IMR-90 (cell line): ENCODE measurements around the gene SLCO3A1. TPM values are rescaled to one million over a fixed set of nuclear protein-coding genes. Genes with fewer than 3 reads are reported as not detected.

ENCODE experiments used
- ATAC-seq: fragments of 200-7000 bp; cut with Tn5 transposase; 2 replicates; pipeline ENCODE4 v1.9.1; 2020; ENCODE audit warnings: low read depth, mild to moderate bottlenecking, moderate library complexity
- BruUV-seq: library from RNA; stranded (reverse); fragments of 400-500 nt; replicated peaks from 2 replicates; lab custom pipeline; 2021; lab: Mats Ljungman, UMichigan
- CTCF ChIA-PET: fragments of 300-600 bp; formaldehyde crosslinking; extraction: SDS; loops from one replicate; lab custom pipeline; 2021; ENCODE audit warnings: antibody characterized with exemption; lab: Yijun Ruan, JAX
- POLR2A ChIA-PET: fragments of 300-600 bp; sonication (Branson Sonifier 250); formaldehyde crosslinking; loops from one replicate; lab custom pipeline; 2022; ENCODE audit warnings: antibody characterized with exemption; ENCODE audit not compliant: unreplicated experiment; lab: Charles Lee
- DNase-seq: peaks from one replicate; pipeline ENCODE4 v3.0.0; 2013
- H2AFZ ChIP-seq: replicated peaks from 2 replicates; pipeline ENCODE3; 2013; ENCODE audit warnings: low read length, mild to moderate bottlenecking; ENCODE audit not compliant: poor library complexity
- H2AK5ac ChIP-seq: 2 replicates; pipeline ENCODE4 v1.6.1; 2013; ENCODE audit warnings: low read depth, low read length, inconsistent platforms
- H2AK9ac ChIP-seq: replicated peaks from 2 replicates; pipeline ENCODE3; 2013; ENCODE audit warnings: mild to moderate bottlenecking, low read depth, low read length, moderate library complexity; ENCODE audit not compliant: poor library complexity
- H2BK120ac ChIP-seq: 2 replicates; pipeline ENCODE4 v1.6.1; 2013; ENCODE audit warnings: low read depth, low read length, inconsistent platforms
- H2BK15ac ChIP-seq: 3 replicates; pipeline ENCODE4 v1.6.1; 2013; ENCODE audit warnings: low read depth, low read length, inconsistent platforms
- H2BK20ac ChIP-seq: 2 replicates; pipeline ENCODE4 v1.6.1; 2013; ENCODE audit warnings: low read depth, mild to moderate bottlenecking, inconsistent platforms, low read length, moderate library complexity
- H2BK5ac ChIP-seq: 2 replicates; pipeline ENCODE4 v1.6.1; 2013; ENCODE audit warnings: mild to moderate bottlenecking, low read depth, low read length, inconsistent platforms; ENCODE audit not compliant: poor library complexity, severe bottlenecking
- H3K14ac ChIP-seq: replicated peaks from 2 replicates; pipeline ENCODE4 v1.6.1; 2013; ENCODE audit warnings: low read depth, low read length, inconsistent platforms
- H3K18ac ChIP-seq: 2 replicates; pipeline ENCODE4 v1.6.1; 2013; ENCODE audit warnings: low read depth, low read length, control low read depth
- H3K23ac ChIP-seq: 2 replicates; pipeline ENCODE4 v1.6.1; 2013; ENCODE audit warnings: low read depth, low read length, inconsistent platforms
- H3K27ac ChIP-seq: 2 replicates; pipeline ENCODE4 v1.5.1; 2013; ENCODE audit warnings: mild to moderate bottlenecking, control low read depth, low read length; ENCODE audit not compliant: insufficient read depth
- H3K27me3 ChIP-seq: 2 replicates; pipeline ENCODE4 v1.6.1; 2013; ENCODE audit warnings: low read length; ENCODE audit not compliant: control insufficient read depth, insufficient read depth
- H3K36me3 ChIP-seq: 2 replicates; pipeline ENCODE4 v1.6.1; 2013; ENCODE audit warnings: low read length, mixed read lengths; ENCODE audit not compliant: control insufficient read depth, insufficient read depth
- H3K4ac ChIP-seq: 2 replicates; pipeline ENCODE4 v1.6.1; 2013; ENCODE audit warnings: low read depth, low read length, inconsistent platforms
- H3K4me1 ChIP-seq: 2 replicates; pipeline ENCODE4 v1.6.1; 2013; ENCODE audit warnings: low read length, mixed read lengths; ENCODE audit not compliant: control insufficient read depth, insufficient read depth
- H3K4me2 ChIP-seq: 2 replicates; pipeline ENCODE4 v1.6.1; 2013; ENCODE audit warnings: low read depth, mild to moderate bottlenecking, control low read depth, low read length, moderate library complexity
- H3K4me3 ChIP-seq: 2 replicates; pipeline ENCODE4 v1.5.1; 2013; ENCODE audit warnings: low read depth, mild to moderate bottlenecking, control low read depth, low read length, moderate library complexity; ENCODE audit not compliant: insufficient read depth
- H3K56ac ChIP-seq: 2 replicates; pipeline ENCODE4 v1.6.1; 2013; ENCODE audit warnings: low read length, inconsistent platforms; ENCODE audit not compliant: insufficient read depth; ENCODE audit errors: extremely low read depth
- H3K79me1 ChIP-seq, 2 experiments: 2 replicates each; pipeline ENCODE4 v1.6.1; 2013; ENCODE audit warnings: low read length in 2 of 2, inconsistent platforms in 1 of 2, low read depth in 1 of 2
- H3K9ac ChIP-seq: 2 replicates; pipeline ENCODE4 v1.6.1; 2013; ENCODE audit warnings: low read depth, low read length, control low read depth
- H3K9me1 ChIP-seq: 2 replicates; pipeline ENCODE4 v1.6.1; 2013; ENCODE audit warnings: low read length, inconsistent platforms; ENCODE audit not compliant: insufficient read depth
- H3K9me3 ChIP-seq: 2 replicates; pipeline ENCODE4 v1.6.1; 2013; ENCODE audit warnings: low read length; ENCODE audit not compliant: control insufficient read depth, insufficient read depth
- H4K20me1 ChIP-seq: 2 replicates; pipeline ENCODE4 v1.6.1; 2013; ENCODE audit warnings: low read length, inconsistent platforms; ENCODE audit not compliant: insufficient read depth
- H4K5ac ChIP-seq: 2 replicates; pipeline ENCODE4 v1.6.1; 2013; ENCODE audit warnings: mild to moderate bottlenecking, low read depth, low read length, control low read depth
- H4K8ac ChIP-seq, 2 experiments: 2 replicates each; pipeline ENCODE4 v1.6.1; 2013; ENCODE audit warnings: low read depth in 2 of 2, low read length in 2 of 2, control low read depth in 1 of 2, inconsistent platforms in 1 of 2
- H4K91ac ChIP-seq: 2 replicates; pipeline ENCODE4 v1.6.1; 2013; ENCODE audit warnings: low read depth, low read length, inconsistent platforms; ENCODE audit not compliant: insufficient read depth
- BHLHE40 ChIP-seq: fragments of 150-350 bp; IDR thresholded peaks from 2 replicates; pipeline ENCODE4 v1.6.1; 2016; ENCODE audit warnings: mild to moderate bottlenecking, low read depth, low read length
- CEBPB ChIP-seq: IDR thresholded peaks from 2 replicates; pipeline ENCODE4 v1.6.1; 2012; ENCODE audit warnings: low read depth, low read length, improper control_type of control experiment
- CHD1 ChIP-seq: IDR thresholded peaks from 2 replicates; pipeline ENCODE4 v1.6.1; 2012; ENCODE audit warnings: low read depth, low read length, improper control_type of control experiment
- CTCF ChIP-seq: conservative IDR thresholded peaks from 2 replicates; pipeline ENCODE4 v1.5.1; 2012; ENCODE audit warnings: mild to moderate bottlenecking, low read depth, low read length, improper control_type of control experiment
- ELK1 ChIP-seq: fragments of 150-350 bp; IDR thresholded peaks from 2 replicates; pipeline ENCODE4 v1.6.1; 2016; ENCODE audit warnings: low read depth, mild to moderate bottlenecking, low read length, moderate library complexity, borderline replicate concordance
- FOS ChIP-seq: fragments of 150-350 bp; IDR thresholded peaks from 2 replicates; pipeline ENCODE4 v1.6.1; 2016; ENCODE audit warnings: low read depth, low read length
- MAFK ChIP-seq: IDR thresholded peaks from 2 replicates; pipeline ENCODE4 v1.6.1; 2012; ENCODE audit warnings: low read depth, low read length, improper control_type of control experiment
- MAZ ChIP-seq: IDR thresholded peaks from 2 replicates; pipeline ENCODE4 v1.6.1; 2012; ENCODE audit warnings: low read depth, mild to moderate bottlenecking, low read length, improper control_type of control experiment, moderate library complexity, borderline replicate concordance
- MXI1 ChIP-seq: IDR thresholded peaks from 2 replicates; pipeline ENCODE4 v1.6.1; 2012; ENCODE audit warnings: low read depth, mild to moderate bottlenecking, low read length, moderate library complexity, borderline replicate concordance
- NFE2L2 ChIP-seq: fragments of 150-350 bp; IDR thresholded peaks from 2 replicates; pipeline ENCODE4 v1.6.1; 2016; ENCODE audit warnings: low read depth, mild to moderate bottlenecking, low read length
- POLR2A ChIP-seq: IDR thresholded peaks from 2 replicates; pipeline ENCODE4 v1.6.1; 2012; ENCODE audit warnings: mild to moderate bottlenecking, low read depth, low read length
- RAD21 ChIP-seq: IDR thresholded peaks from 2 replicates; pipeline ENCODE4 v1.6.1; 2012; ENCODE audit warnings: low read length, improper control_type of control experiment
- RCOR1 ChIP-seq: IDR thresholded peaks from 2 replicates; pipeline ENCODE4 v1.6.1; 2012; ENCODE audit warnings: mild to moderate bottlenecking, low read length, improper control_type of control experiment; ENCODE audit not compliant: insufficient replicate concordance
- RFX5 ChIP-seq: IDR thresholded peaks from 2 replicates; pipeline ENCODE4 v1.8.0; 2012; ENCODE audit warnings: low read depth, mild to moderate bottlenecking, low read length, moderate library complexity
- SMC3 ChIP-seq: fragments of 150-350 bp; IDR thresholded peaks from 2 replicates; pipeline ENCODE4 v1.6.1; 2016; ENCODE audit warnings: low read depth, mild to moderate bottlenecking, antibody characterized with exemption, low read length, moderate library complexity
- USF2 ChIP-seq: fragments of 150-350 bp; IDR thresholded peaks from 2 replicates; pipeline ENCODE4 v1.6.1; 2017; ENCODE audit warnings: mild to moderate bottlenecking, antibody characterized with exemption, low read length, low read depth
- WGBS, 2 experiments: methylation state at CpG; one replicate each; pipeline versions ENCODE4 v1.1.5 to v1.1.7; 2013; ENCODE audit warnings: missing lambda C conversion rate in 2 of 2; ENCODE audit not compliant: insufficient read length in 1 of 2; ENCODE audit errors: extremely low coverage in 2 of 2; 5-methylcytosine and 5-hydroxymethylcytosine counted together
- dilution Hi-C: fragments of 300-500 bp; cut with HindIII; formaldehyde crosslinking; loops from one replicate; pipeline ENCODE4 v1.14.3; 2018; ENCODE audit warnings: low sequenced_read_pairs; ENCODE audit not compliant: unreplicated experiment
- in situ Hi-C: fragments of 300-500 bp; cut with MboI; formaldehyde crosslinking; loops from 3 replicates; pipeline ENCODE4 v1.14.3; 2019; ENCODE audit warnings: low sequenced_read_pairs, inconsistent platforms, mixed read lengths
- intact Hi-C: fragments of 100-400 bp; cut with micrococcal nuclease; formaldehyde crosslinking; loops from 2 replicates; pipeline ENCODE4 v1.10.0; 2022
- polyA plus RNA-seq, 3 experiments: library from polyadenylated mRNA; depleted of rRNA; stranded (reverse); fragments of >200 nt; gene quantifications; 2 replicates each; pipeline ENCODE4 v1.2.3, GENCODE V29; 2012; ENCODE audit warnings: low replicate concordance in 1 of 3
- total RNA-seq: library from RNA; depleted of rRNA; stranded (reverse); fragments of >200 nt; gene quantifications from 2 replicates; pipeline ENCODE4 v1.2.3, GENCODE V29; 2012

Gene SLCO3A1
- total and polyA plus RNA-seq, 2 of the 4 experiments (the other 2 are of a cell fraction) = 4.7 to 8.1 TPM

GRCh38 chr15:92029767-92030166 is 176.3 kb downstream of the SLCO3A1 start:
- Histone ChIP-seq H3K9ac (no peak overlapping the region), H3K18ac (no peak overlapping the region), H3K4me1 (no peaks in the 10 kb centered on the region; the same call in 1 of the 2 replicates), H3K56ac (no peak overlapping the region), H2AFZ (no peak overlapping the region), H3K4me2 (no peak overlapping the region), H3K36me3 (no peaks in the 10 kb centered on the region), H3K14ac (no peak overlapping the region), H4K91ac (no peak overlapping the region), H4K20me1 (no peaks in the 10 kb centered on the region), H3K27ac (no peak overlapping the region), H2BK20ac (no peak overlapping the region), H3K9me1 (no peaks in the 10 kb centered on the region), H2BK15ac (no peak overlapping the region), H2BK120ac (no peak overlapping the region), H2AK5ac (no peak overlapping the region), H3K9me3 (no peaks in the 10 kb centered on the region; the same call in 1 of the 2 replicates), H4K5ac (no peak overlapping the region), H3K23ac (no peak overlapping the region), H3K79me1 (no peaks in the 10 kb centered on the region), H2AK9ac (no peak overlapping the region), H4K8ac (no peak overlapping the region), H2BK5ac (no peak overlapping the region), H3K4ac (no peak overlapping the region), H3K4me3 (no peak overlapping the region), H3K27me3 (no peaks in the 10 kb centered on the region)
- CTCF ChIA-PET = no interaction called here
- no peak for TF ChIP-seq POLR2A
- TF ChIP-seq MXI1 = no peak
- no peak for TF ChIP-seq SMC3
- TF ChIP-seq RFX5 = no peak
- no peak for TF ChIP-seq CEBPB
- TF ChIP-seq NFE2L2 = no peak
- no peak for TF ChIP-seq ELK1
- TF ChIP-seq RCOR1 = no peak
- no peak for TF ChIP-seq USF2
- TF ChIP-seq BHLHE40 = no peak
- TF ChIP-seq CHD1 = no peak
- TF ChIP-seq MAZ = no peak
- no peak for TF ChIP-seq MAFK
- no peak for TF ChIP-seq CTCF
- no peak for TF ChIP-seq FOS
- no peak for TF ChIP-seq RAD21
- dilution Hi-C loops = no loop called here
- BruUV-seq = no TSS peak
- POLR2A ChIA-PET = no interaction called here
- intact Hi-C loops = no loop called here
- WGBS, 2 experiments = no CpG with 5 or more reads among the region's 10 CpGs
- in situ Hi-C loops = no loop called here
- ATAC-seq (no peak), DNase-seq (no peak)
